GM21825 (cell line): Measurements from ENCODE around the gene CDC42SE1.
"Not testable (repeated sequence)": the region's sequence is repeated elsewhere in the genome, so short reads cannot be mapped to it uniquely, and the experiment has no call there.

Experiments used
- ATAC-seq: cut with Tn5 transposase; IDR thresholded peaks from one replicate; pipeline ENCODE4 v1.9.1; 2021; ENCODE audit warnings: mild to moderate bottlenecking, moderate library complexity; ENCODE audit not compliant: unreplicated experiment

CDC42SE1 gene, protein sequence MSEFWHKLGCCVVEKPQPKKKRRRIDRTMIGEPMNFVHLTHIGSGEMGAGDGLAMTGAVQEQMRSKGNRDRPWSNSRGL

DNA sequence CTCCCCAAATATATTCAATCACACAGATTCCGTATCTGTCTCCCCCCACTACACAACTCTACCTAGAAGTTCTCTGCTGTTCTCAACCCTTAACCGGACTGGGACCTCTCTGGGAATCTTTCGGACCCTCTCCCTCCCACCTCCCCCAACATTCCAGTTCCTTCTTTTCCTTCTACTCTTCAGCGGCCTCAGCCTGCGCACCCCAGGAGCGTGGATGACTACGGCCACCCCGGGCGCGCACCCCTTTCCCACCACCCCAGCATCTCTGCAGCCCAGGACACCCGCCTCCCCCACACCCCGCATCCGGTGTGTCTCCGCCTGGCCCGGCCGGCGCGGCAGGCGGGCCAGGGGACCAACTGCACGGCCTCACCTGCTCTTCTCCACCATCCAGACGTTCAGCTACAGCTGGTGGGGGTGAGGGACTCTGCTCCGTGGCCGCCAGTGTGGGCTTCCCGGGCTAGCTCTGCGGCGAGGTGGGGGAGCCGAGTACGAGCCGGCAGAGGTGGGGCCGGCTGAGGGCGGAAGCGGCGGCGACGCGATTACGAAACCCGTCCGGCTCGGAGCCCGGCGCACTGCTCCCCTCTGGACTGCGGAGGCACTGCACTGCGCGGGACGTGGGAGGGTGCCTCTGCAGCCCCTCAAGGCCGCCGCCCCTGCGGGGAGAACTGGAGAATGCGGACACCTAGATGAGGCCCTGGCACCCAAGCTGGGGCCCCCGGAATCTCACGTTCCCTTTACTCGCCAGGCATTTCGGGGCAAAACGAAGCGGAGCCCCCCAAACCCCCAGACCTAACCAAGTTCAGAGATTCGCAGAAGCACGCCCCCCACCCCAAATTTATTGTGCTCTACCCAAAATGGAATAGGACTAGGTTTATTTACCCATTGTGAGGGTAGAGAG is at the start of gene CDC42SE1:
Gene CDC42SE1, minus strand, starts transcription at position 514 of the 898 bp plus-strand sequence. CDS start 3,892 bp downstream, outside the sequence.
- peak; percentile 70 for ATAC-seq

- no peak for ATAC-seq
Observed at GRCh38 chr1:151108331-151108730, 48.9 kb upstream of the CDC42SE1 start.

DNA sequence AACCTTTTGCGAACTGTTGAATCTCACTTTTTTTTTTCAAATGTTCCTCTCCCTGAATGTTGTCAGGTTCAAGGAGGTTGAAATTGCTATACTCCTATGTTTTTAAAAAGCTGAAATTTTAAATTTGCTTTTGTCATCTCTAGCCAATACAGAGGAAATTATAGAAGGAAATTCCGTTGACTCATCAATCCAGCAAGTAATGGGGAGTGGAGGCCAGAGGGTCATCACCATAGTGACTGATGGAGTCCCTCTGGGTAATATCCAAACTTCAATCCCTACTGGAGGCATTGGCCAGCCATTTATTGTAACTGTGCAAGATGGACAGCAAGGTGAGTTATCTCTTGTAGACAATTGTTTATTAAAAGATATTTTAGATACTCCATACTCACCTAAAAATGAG is 47.5 kb upstream of the CDC42SE1 start:
- no peak for ATAC-seq

GRCh38 chr1:151104630-151105029 is 45.2 kb upstream of the CDC42SE1 start:
- no peak for ATAC-seq

GRCh38 chr1:151098126-151098525 is 38.7 kb upstream of the CDC42SE1 start:
- no peak for ATAC-seq

DNA sequence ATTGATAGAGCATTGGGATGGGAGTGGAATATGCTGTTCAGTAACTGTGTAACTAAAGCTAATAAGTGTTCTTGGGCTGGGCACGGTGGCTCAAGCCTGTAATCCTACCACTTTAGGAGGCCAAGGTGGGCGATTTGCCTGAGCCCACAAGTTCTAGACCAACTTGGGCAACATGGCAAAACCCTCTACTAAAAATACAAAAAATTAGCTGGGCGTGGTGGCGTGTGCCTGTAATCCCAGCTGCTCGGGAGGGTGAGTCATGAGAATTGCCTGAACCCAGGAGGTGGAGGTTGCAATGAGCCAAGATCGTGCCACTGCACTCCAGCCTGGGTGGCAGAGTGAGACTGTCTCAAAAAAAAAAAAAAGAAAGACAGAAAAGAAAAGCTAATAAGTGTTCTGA is 38.0 kb upstream of the CDC42SE1 start:
- not testable (repeated sequence) for ATAC-seq

DNA sequence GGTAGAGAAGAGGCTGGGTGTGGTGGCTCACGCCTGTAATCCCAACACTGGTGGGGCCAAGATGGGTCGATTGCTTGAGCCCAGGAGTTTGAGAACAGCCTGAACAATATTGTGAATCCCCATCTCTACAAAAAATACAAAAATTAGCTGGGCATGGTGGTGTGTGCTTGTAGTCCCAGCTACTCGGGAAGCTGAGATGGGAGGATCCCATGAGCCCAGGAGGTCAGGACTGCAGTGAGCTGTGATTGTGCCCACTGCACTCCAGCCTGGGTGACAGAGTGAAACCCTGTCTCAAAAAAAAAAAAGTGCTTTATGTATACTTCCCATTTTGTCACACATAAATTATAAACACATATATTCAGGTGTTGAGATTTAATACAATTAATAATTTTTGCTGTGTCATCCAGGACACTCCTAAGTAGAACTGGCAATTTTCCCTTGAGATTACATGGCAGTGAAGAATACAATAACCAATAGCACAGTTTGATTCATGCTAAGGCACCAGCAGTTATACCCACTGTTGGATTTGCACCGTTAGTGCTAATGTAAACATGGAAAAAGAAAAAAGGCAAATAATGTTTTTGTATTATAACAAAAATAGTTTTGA is 26.6 kb upstream of the CDC42SE1 start:
- no peak for ATAC-seq

DNA sequence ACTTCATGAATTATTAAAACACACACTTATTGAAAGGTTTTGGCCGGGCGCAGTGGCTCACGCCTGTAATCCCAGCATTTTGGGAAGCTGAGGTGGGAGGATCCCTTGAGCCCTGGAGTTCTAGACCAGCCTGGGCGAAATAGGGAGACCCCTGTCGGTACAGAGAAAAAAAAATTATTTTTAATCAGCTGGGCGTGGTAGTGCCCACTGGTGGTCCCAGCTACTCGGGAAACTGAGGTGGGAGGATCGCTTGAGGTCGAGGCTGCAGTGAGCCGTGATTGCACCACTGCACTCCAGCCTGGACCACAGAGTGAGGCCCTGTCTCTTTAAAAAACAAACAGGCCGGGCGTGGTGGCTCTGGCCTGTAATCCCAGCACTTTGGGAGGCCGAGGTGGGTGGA is 12.8 kb upstream of the CDC42SE1 start:
- no peak for ATAC-seq

DNA sequence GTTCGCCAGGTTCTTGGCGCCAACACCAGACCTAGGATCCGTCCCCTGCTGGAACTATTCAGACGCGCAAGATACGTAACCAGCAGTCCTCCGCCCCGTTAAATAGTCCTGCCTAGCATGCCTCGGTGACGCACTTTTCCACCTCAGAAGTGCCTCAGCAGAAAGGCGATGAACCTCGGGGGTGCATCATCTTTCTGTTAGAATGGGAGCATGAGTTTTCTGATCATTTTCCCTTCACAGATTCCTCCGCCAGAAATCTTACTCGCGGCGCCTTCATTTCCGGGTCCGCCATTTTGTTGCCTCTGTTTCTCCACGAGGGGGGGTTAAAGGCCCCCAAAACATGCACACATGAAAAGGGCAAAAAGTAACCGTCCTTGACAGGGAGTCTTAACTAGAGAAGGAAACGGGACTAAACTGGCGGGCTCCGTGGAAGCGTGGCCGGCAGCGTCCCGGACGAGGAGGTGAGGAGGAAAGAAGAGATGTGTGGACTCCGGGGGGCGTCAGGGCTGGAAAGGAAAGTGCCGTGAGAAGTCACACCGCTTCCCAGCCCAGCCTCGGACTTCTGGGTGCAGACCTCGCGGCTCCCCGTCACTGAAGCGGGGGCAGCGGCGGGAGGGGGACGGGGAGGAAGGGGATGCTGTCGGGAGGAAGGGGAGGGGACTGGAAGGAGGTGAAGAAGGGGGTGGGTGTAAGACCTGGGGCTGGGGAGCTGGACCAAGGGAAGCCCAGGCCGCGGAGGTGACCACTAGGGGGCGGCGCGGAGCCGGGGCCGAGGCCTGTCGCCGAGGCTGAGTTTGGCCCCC is 11.3 kb upstream of the CDC42SE1 start, which contains the start of gene GABPB2:
Gene GABPB2, plus strand, starts transcription at position 288 of the 803 bp plus-strand sequence. CDS start 17,429 bp downstream, outside the sequence.
- ATAC-seq, result peak; percentile 79

- no peak for ATAC-seq
Observed at GRCh38 chr1:151069103-151069486, 9.7 kb upstream of the CDC42SE1 start.

- no peak for ATAC-seq
Observed at GRCh38 chr1:151067185-151067584, 7.8 kb upstream of the CDC42SE1 start.

DNA sequence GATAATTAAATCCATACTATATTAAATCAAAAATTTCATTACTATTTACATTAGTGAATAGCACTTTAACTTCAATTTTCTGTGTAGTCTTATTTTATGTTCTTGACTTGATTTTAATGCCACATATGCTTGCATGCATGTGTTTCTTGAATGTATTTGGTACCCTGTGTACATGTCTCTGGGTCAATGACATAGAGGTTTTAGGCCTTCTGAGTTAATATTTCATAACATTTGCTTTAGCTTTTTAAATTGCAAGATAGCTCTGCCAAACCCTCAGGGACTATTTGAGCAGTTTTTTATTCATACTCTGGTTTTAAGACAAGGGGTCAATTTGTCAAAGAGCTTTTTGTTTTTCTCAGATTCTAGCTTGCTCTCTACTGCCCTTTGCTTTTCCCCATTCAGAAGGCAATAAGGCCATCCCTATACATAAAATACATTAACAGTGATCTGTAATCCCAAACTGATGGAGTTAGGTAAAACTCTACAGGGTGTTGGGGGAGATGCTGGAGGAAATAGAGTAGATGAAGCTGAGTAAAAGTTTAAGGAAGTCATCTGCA is 5.7 kb upstream of the CDC42SE1 start:
- no peak for ATAC-seq

DNA sequence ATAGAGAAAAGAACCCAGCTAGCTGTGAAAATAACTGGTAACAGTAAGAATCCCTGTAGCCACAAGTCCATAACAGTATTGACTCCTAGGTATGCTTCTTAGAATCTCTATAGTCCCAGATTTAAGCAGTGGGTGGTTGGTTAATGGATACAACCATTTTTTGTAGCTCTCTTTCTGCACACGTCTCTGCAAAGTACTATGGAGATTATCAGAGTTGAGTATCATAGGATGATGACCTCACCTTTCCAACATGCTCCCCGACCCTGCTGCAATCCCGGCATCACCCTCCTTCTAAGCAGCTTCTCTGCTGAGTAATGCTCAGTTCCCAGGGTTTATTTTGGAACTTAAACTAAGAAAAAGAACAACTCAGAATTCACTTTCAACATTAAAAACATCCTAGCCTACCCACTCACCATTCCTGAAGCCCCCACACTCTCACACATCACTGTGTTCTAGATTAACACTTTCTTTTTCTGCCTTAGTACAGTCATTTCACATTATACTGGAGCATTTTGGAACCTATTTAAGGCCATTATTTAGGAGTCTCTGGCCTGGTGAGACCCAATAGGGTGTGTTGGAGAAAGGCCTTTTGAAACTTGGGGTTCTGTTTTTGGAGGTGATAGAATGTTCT is 3.4 kb upstream of the CDC42SE1 start:
- ATAC-seq, result no peak

- ATAC-seq, result no peak
Observed at GRCh38 chr1:151061704-151062103, 2.3 kb upstream of the CDC42SE1 start.

GRCh38 chr1:151060657-151061421 is 1.4 kb upstream of the CDC42SE1 start:
- ATAC-seq, result no peak

DNA sequence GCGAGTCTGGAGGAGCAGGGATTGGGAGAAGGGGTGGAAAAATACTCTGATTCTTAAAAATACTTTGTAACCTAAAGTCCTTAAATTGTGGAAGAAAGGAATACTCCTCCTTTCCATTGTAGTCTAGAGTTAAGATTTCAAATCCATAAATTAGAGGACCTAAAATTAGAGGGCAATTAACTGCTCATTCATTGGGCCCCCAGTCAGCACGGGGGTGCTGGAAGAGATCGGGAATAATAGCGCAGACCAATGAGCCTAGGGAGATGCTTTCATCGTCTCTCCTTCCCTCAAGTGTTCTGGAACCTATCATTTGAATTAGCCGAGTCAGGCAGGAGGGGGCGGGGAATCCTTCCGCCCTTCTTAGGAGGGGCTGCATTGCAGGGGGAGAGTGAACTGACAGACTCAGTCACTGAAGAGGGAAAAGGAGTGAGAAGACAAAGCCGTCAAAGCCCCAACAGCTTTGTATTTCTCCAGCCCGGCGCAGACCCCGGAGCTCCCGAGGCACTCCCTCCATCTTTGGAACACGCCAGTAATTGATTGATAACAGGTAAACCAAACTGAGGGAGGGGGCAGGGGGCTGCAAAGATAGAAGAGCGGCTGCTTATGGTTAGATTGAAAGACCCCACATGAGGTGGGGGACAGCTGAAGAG is 710 bp upstream of the CDC42SE1 start, which contains the start of gene MLLT11:
Gene MLLT11, plus strand, starts transcription at position 391 of the 650 bp plus-strand sequence. CDS start 6,828 bp downstream, outside the sequence.
- no peak for ATAC-seq

DNA sequence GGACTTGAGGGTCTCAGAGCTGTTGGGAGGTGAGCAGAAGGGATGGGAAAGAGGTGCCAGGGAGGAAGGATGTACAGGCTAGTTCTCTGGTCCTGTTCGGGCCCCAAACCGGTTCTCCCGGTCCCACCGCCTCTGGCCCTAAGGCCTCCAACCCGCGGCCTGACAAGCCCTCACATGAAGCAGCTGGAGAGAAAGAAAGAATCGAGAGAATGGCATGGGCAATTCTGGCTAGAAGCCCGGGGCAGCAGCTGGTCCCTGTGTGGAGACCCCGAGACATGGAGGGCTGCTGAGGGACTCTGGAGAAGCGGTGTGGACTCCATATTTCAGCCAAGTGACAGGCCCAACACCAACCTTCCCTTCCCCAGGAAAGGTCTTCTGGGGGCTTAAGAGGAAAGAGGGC is 730 bp downstream of the CDC42SE1 start:
- ATAC-seq, result no peak

DNA sequence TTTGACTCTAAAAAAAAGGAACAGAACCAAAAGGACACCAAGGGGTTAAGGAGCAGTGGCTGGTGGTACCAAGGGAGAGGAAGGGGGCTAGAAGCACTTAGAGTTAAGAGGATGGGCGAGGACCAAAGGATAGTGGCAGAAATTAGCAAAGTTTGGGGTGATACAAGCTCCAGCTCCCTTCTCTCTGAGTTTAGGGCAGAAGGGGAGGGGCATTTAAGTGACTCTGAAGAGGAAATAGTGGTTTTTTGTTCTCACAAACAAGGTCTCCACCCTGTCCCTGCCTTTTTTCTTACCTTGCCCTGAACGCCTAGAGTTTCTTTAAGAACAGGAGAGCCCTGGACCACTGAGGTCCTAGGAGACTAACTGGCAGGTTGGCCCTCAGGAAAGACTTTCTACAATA is 3.3 kb downstream of the CDC42SE1 start:
- ATAC-seq, result no peak

- no peak for ATAC-seq
Observed at GRCh38 chr1:151055581-151055980, 3.8 kb downstream of the CDC42SE1 start.
